Kidney (tissue), 14 donors: Measurements from ENCODE around the gene ADAM30. TPM values are rescaled to one million over a fixed set of nuclear protein-coding genes. Genes with fewer than 3 reads are reported as not detected.

Experiments used
- DNase-seq, 5 donors: peaks; one replicate each; pipeline ENCODE4 v3.0.0-alpha.2; 2013 to 2020
- FAIRE-seq: peaks from 2 replicates; lab custom pipeline; 2012; peaks lifted over from hg19 to GRCh38; lab: Jason Lieb, UNC
- H3K27ac ChIP-seq, 2 donors: one replicate each; pipeline ENCODE4 v1.7.0; 2013; ENCODE audit warnings: low read depth in 2 of 2, low read length in 2 of 2, inconsistent platforms in 1 of 2
- H3K27me3 ChIP-seq: one replicate; pipeline ENCODE4 v1.7.1; 2013; ENCODE audit warnings: low read length, inconsistent platforms; ENCODE audit not compliant: control insufficient read depth, insufficient read depth
- H3K36me3 ChIP-seq, 3 donors: one replicate each; pipeline versions ENCODE4 v1.7.0 to v1.7.1; 2013; ENCODE audit warnings: low read length in 3 of 3, control low read depth in 1 of 3, inconsistent platforms in 1 of 3; ENCODE audit not compliant: insufficient read depth in 3 of 3, control insufficient read depth in 2 of 3
- H3K4me1 ChIP-seq, 3 donors: one replicate each; pipeline versions ENCODE4 v1.7.0 to v1.7.1; 2013; ENCODE audit warnings: low read length in 3 of 3, inconsistent platforms in 1 of 3, low read depth in 1 of 3; ENCODE audit not compliant: control insufficient read depth in 2 of 3, insufficient read depth in 2 of 3
- H3K4me3 ChIP-seq, 3 donors: one replicate each; pipeline versions ENCODE4 v1.7.0 to v1.8.1; 2013; ENCODE audit warnings: low read length in 3 of 3, control low read depth in 1 of 3, inconsistent platforms in 1 of 3
- H3K9ac ChIP-seq, 3 donors: one replicate each; pipeline versions ENCODE4 v1.7.0 to v1.7.1; 2013; ENCODE audit warnings: low read length in 3 of 3, control low read depth in 1 of 3, inconsistent platforms in 1 of 3
- H3K9me3 ChIP-seq, 3 donors: one replicate each; pipeline versions ENCODE4 v1.7.0 to v1.7.1; 2013; ENCODE audit warnings: low read length in 3 of 3, control low read depth in 1 of 3, inconsistent platforms in 1 of 3; ENCODE audit not compliant: control insufficient read depth in 2 of 3, insufficient read depth in 1 of 3
- intact Hi-C: fragments of 100-400 bp; cut with DNase I; formaldehyde crosslinking; loops from one replicate; pipeline ENCODE4 v1.11.1; 2022
- polyA plus RNA-seq: library from polyadenylated mRNA; stranded (reverse); fragments of 350-450 nt; fragmentation: Illumina TruSeq; extraction: RNeasy Lipid Tissue Mini Kit (QIAGEN cat#74804); gene quantifications from one replicate; pipeline ENCODE4 v1.2.3, GENCODE V29; 2014; ENCODE audit warnings: low read depth, low replicate concordance; ENCODE audit not compliant: insufficient read depth
- total RNA-seq: library from RNA; stranded (reverse); fragmentation: NEBNext Ultra II Directional; extraction: Animal tissue kit (Norgen Biotek cat#: 25700); gene quantifications from one replicate; pipeline ENCODE4 v1.2.1, GENCODE V29; 2021
- TF ChIP-seq, protein P1 (sequence below): IDR thresholded peaks from 3 replicates; pipeline ENCODE4 v1.5.1; 2012; ENCODE audit warnings: mild to moderate bottlenecking, moderate library complexity, borderline replicate concordance; ENCODE audit not compliant: insufficient read depth; ENCODE audit errors: extremely low read depth
- donor health status: control.
- donor health status: control.
- donor health status: control.
- donor health status: control.
- donor health status: control.
- donor health status: DM: yes; HTN: yes; CAD: no.
- donor health status: Normal renal cell carcinoma (clear cell type).

ADAM30 gene
- total and polyA plus RNA-seq, 2 donors from 2014 or later: not detected

- FAIRE-seq (no peak), DNase-seq (no peak)
- TF ChIP-seq, protein P1, sequence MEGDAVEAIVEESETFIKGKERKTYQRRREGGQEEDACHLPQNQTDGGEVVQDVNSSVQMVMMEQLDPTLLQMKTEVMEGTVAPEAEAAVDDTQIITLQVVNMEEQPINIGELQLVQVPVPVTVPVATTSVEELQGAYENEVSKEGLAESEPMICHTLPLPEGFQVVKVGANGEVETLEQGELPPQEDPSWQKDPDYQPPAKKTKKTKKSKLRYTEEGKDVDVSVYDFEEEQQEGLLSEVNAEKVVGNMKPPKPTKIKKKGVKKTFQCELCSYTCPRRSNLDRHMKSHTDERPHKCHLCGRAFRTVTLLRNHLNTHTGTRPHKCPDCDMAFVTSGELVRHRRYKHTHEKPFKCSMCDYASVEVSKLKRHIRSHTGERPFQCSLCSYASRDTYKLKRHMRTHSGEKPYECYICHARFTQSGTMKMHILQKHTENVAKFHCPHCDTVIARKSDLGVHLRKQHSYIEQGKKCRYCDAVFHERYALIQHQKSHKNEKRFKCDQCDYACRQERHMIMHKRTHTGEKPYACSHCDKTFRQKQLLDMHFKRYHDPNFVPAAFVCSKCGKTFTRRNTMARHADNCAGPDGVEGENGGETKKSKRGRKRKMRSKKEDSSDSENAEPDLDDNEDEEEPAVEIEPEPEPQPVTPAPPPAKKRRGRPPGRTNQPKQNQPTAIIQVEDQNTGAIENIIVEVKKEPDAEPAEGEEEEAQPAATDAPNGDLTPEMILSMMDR: no peak
- Histone ChIP-seq H3K4me1 (peaks cover 0 to 3% (median 0%) of the 10 kb centered on the region in 3 donors), H3K36me3 (peaks cover 3 to 12% (median 8%) of the 10 kb centered on the region in 3 donors), H3K27ac (no peak overlapping the region), H3K27me3 (no peaks in the 10 kb centered on the region), H3K4me3 (no peak overlapping the region), H3K9me3 (peaks cover 0 to 3% (median 0%) of the 10 kb centered on the region in 3 donors), H3K9ac (no peak overlapping the region)
- intact Hi-C loops: no loop called here
Measured at GRCh38 chr1:119909890-119910596, 13.7 kb upstream of the ADAM30 start.

DNA sequence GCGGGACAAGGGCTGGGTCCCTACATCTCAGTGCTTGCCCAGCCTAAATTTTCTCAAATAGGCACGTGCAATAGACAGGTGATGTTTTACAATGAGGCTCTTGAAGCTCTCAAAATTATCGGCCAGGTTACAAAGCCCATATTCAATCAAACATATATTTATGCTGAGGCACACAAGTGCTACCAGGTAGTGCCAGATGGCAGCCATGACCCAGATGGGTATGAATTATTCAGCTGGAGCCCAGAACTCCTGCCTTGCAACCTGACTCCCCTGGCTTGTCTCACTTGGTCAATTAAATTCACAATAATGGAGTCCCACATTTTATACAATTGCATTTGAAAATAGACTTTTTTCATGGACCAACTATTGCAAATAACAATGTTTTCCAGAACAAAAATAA lies 12.3 kb upstream of the ADAM30 start:
- H3K27ac ChIP-seq: no peak overlapping the region
- H3K4me1 ChIP-seq: peaks cover 0 to 3% (median 0%) of the 10 kb centered on the region in 3 donors
- H3K9me3 ChIP-seq: peaks cover 0 to 6% (median 0%) of the 10 kb centered on the region in 3 donors
- no peaks in the 10 kb centered on the region for H3K27me3 ChIP-seq
- TF ChIP-seq, protein P1: no peak
- FAIRE-seq: no peak
- peaks cover 0 to 3% (median 0%) of the 10 kb centered on the region in 3 donors for H3K36me3 ChIP-seq
- no peak overlapping the region for H3K4me3 ChIP-seq
- H3K9ac ChIP-seq: no peak overlapping the region
- intact Hi-C loops: no loop called here
- no peak for DNase-seq

DNA sequence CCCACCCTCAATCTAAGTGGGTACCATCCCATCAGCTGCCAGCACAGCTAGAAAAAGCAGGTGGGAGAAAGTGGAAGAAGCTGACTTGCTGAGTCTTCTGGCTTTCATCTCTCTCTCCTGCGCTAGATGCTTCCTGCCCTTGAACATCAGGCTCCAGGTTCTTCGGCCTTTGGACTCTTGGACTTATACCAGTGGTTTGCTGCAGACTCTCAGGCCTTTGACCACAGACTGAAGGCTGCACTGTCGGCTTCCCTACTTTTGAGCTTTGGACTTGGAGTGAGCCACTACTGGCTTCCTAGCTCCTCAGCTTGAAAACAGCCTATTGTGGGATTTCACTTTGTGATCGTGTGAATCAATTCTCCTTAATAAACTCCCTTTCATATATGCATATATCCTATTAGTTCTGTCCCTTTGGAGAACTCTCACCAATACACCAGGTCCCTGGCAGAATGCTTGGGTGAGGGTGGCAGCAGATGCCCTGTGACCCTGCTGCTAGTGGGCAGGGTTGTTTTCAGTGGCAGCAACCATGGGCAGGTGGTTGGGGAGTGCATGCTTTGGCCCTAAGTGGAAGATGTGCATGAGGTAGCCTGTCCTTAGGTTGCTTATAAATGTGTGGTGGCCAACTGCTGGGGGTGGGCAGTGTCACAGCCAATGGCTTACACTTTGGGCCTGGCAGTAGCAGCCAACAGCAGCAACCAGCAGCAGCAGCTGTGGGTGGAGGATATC lies 10.8 kb upstream of the ADAM30 start:
- no peak for FAIRE-seq
- Histone ChIP-seq H3K27me3 (no peaks in the 10 kb centered on the region), H3K36me3 (no peaks in the 10 kb centered on the region), H3K4me3 (no peak overlapping the region), H3K9ac (no peak overlapping the region), H3K9me3 (peaks cover 0 to 6% (median 0%) of the 10 kb centered on the region in 3 donors), H3K4me1 (peaks cover 0 to 3% (median 0%) of the 10 kb centered on the region in 3 donors), H3K27ac (no peak overlapping the region)
- peak in 1 of 5 donors; percentile 11 for DNase-seq
- intact Hi-C loops: no loop called here
- TF ChIP-seq, protein P1: no peak
